Stimulated activated CD4-positive, alpha-beta T cell treated with anti-CD3 and anti-CD28 coated beads, Interleukin-1b, Interleukin-23, amount 100 ng/mL, for 1 hour (primary cell): Measurements from ENCODE around the gene PLA2G3.

Source experiments
- DNase-seq, 2 donors: peaks; one replicate each; pipeline ENCODE4 v3.0.0-alpha.2; 2020; ENCODE audit warnings: low read depth in 2 of 2

PLA2G3 gene

GRCh38 chr22:31148488-31148887 lies 8.2 kb upstream of the PLA2G3 start:
- DNase-seq, result no peak

DNA sequence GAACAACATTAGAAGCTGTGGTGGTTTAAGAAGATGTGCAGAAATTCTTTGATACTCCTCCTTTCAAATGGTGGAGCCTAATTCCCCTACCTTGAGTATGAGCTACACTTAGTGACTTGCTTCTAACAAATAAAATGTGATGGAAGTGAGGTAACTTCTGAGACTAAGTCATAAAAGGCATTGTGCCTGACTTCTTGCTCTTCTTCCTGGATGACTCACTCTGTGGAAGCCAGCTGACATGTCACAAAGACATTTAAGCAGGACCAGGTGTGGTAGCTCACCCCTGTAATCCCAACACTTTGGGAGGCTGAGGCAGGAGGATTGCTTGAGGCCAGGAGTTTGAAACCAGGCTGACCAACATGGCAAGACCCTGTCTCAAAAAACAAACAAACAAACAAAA lies 3.9 kb upstream of the PLA2G3 start:
- no peak for DNase-seq

- no peak for DNase-seq
Measured at GRCh38 chr22:31143537-31143936, 3.2 kb upstream of the PLA2G3 start.

DNA sequence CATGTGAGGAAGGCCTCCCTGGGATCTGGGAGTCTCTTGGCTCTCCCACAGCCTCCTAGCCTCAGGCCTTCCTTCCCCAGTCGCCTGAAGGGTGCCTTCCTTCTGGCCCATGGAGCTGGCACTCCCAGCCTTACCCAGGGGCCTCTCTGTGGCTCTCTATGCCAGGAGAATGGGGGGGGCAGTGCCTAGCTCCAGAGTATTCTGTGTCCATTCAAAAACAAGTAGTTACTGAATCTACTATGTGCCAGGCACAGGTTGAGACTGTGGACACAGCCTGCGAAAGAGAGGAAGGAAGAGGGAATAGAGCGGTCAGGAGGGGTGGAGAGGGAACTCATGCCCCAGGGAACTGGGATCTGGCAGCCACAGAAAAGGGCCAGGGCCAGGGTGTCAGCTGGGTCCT lies 2.7 kb upstream of the PLA2G3 start:
- no peak for DNase-seq

DNA sequence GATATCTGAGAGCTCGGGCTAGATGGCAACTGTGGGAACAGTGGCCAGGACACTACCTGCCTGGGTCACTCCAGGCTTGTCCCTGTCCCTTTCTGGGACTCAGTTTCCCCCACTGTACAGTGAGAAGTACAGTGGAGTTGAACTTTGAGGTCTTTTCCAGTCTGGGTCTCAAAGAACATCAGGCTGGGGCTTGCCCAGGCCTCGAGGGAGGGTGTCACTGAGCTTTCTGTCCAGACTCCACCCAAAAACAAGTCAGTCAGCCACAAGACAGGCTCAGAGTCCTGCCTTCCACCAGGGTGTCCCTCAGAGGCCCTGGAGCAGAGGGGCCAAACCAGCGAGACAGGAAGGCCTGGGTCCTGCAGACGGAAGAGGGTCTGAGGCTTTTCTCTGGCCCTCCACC lies 2.0 kb upstream of the PLA2G3 start:
- no peak for DNase-seq

- DNase-seq, result no peak
Measured at GRCh38 chr22:31141551-31141950, 1.2 kb upstream of the PLA2G3 start.

GRCh38 chr22:31140746-31141145 lies 438 bp upstream of the PLA2G3 start:
- no peak for DNase-seq

GRCh38 chr22:31139066-31139465 lies 1.2 kb downstream of the PLA2G3 start:
- no peak for DNase-seq

DNA sequence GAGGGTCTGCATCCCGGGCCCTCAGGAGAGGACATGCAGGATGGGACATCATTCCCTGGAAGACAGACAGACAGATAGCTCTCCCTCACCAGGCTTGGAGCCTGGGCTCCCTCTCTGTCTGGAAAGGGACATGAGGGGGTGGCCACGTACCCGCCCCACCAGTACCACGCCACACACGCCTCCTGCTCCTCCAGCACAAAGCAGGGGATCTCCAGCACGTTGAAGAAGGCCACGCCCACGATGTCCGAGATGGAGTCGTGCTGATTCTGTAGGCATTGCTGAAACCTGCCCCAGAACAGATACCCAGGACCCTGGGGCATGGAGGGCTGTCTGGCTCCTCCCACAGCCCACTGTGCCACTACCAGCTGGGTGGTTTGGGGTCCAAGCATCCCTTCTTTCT lies 2.2 kb downstream of the PLA2G3 start:
- DNase-seq, result no peak

DNA sequence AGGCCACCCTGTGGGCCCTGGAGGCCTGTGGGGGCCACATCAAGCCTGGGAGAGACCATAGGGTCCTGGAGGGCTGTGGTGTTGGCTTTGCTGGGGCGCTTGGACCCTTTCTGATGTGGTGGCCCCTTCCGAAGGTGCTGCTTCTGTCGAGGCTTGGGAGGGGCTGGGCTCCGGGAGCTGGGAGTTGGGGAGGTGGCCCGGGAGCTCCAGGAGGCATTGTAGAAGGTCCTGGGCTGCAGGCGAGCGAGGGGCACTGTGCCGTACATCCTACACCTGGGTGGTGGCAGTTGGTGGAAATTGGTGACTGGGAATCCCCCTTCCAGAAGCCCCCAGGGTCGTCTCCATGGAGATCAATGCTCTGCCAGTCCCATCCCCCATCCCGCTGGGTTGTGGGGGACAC lies 2.6 kb downstream of the PLA2G3 start:
- DNase-seq, result no peak

DNA sequence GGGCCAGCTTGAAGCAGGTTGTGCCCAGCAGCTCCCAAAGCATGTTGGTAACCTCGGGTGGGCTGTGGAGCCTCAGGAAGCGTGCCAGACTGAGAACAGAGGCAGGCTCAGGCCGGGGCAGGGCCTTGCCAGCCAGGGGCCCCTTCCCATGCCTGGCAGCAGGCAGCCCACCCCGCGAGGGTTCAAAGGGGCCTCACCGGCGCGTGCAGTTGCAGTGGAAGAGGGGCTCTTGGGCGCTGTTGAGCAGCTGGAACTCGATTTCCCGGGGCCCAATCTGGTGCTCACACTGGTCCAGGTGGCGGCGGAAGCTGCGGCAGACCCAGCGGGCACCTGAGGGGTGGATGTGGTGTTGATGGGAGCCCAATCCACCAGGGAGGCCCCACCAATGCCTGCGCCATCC lies 3.6 kb downstream of the PLA2G3 start:
- no peak for DNase-seq

DNA sequence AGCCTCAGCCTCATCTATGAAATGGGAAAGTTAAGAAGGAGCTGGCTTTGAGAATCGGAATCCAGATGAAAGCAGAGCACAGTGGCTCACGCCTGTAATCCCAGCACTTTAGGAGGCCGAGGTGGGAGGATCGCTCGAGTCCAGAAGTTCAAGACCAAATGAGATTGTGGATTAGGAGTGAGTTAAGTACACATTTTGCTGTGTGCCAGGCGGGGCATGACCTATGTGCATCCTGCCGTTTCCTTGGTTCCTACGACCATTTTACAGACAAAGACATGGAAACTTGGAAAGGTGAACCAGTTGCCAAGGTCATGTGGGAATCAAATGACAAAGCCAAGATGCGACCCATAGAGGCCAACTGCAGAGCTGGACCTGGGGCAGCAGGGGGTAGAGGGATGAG lies 4.2 kb downstream of the PLA2G3 start:
- no peak for DNase-seq

DNA sequence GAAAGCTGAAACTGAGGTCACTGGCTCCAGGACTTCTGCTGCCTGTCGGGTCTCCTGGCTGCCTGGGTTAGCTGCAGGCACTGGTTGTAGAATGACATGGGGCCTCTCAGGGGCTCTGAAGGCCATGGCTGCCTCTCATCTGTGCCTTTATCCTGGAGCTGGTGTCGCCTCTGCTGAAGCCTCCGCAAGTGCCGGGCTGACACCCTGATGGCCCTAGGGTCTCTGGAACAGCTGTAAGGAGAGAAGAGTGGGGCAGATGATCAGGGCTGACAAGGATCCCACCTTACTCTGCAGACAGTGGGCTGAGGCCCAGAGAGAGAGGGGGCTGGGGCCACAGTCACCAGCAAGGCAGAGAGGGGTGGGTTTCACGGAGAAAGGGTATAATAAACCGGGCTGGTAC lies 4.6 kb downstream of the PLA2G3 start:
- DNase-seq, result no peak

DNA sequence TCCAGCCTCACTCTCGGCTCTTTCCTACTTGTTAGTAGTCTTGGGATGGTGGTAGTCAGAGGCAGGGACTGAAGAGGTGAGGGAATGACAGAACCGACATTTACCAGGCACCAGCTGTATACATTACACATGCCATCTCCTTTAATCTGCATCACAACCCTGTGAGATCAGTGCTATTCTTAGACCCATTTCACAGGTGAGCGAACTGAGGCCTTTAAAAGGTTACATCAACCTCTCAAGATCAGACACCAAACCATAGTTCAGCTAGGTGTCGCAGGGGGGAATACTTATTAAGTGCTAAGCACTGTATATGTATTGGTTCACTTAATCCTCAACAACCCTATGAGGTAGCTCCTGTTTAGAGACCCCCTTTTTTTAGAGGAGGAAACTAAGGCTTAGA lies 5.6 kb downstream of the PLA2G3 start:
- no peak for DNase-seq

DNA sequence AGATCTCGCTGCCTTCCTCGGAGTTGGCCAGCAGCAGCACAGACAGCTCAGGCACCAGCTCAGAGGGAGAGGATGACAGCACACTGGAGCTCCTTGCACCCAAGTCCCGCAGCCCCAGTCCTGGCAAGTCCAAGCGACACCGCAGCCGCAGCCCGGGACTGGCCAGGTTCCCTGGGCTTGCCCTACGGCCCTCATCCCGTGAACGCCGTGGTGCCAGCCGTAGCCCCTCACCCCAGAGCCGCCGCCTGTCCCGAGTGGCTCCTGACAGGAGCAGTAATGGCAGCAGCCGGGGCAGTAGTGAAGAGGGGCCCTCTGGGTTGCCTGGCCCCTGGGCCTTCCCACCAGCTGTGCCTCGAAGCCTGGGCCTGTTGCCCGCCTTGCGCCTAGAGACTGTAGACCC lies 6.4 kb downstream of the PLA2G3 start:
- DNase-seq, result no peak

DNA sequence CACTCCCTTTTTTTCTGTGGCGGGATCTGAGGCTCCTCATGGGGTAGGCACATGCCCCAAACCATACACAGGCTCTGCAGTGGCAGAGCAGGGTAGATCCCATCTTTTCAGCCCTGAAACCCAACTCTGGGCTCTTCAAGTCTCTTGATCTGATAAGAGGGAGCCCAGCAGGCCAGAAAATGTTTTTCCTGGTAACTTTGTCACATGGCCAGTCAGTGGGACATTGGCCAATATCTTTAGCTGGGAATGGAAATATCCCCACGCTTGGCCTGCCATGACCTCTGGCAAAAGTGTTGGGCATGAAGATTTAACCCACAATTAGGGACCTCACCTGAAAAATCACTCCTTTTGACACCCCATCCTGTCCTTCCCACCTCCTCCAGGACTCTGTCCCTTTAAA lies 9.4 kb downstream of the PLA2G3 start:
- no peak for DNase-seq

- DNase-seq, result no peak
Measured at GRCh38 chr22:31128156-31128555, 12.2 kb downstream of the PLA2G3 start.

GRCh38 chr22:31127181-31127772 lies 13.0 kb downstream of the PLA2G3 start:
- no peak for DNase-seq

GRCh38 chr22:31126869-31127175 lies 13.5 kb downstream of the PLA2G3 start:
- DNase-seq, result no peak

DNA sequence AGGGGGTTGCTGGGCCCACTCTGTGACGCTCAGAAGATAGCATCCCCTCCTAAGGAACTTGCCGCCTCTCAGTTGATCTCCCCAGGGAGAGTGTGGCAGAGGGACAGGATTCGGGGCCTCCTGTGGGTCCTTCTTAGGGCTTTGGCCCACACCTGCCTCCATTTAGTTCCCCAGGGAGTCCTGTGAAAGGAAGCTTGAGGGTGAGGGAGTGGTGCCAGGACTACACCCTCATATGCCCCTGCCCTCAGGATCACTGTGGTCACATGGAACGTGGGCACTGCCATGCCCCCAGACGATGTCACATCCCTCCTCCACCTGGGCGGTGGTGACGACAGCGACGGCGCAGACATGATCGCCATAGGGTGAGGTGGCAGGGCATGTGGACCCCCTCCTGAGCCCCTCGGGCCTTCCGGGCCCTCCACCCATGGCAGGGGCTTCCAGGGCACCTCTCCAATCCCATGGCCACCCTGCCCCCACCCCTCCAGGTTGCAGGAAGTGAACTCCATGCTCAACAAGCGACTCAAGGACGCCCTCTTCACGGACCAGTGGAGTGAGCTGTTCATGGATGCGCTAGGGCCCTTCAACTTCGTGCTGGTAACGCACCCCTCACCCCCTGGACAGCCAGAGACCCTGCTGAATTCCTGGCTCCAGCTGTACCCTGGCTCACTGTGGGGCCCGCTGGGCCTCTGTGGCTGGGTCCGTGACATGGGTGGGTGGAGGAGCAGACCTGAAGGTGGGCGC lies 14.0 kb downstream of the PLA2G3 start:
- no peak for DNase-seq

- no peak for DNase-seq
Measured at GRCh38 chr22:31125521-31126117, 14.7 kb downstream of the PLA2G3 start.

DNA sequence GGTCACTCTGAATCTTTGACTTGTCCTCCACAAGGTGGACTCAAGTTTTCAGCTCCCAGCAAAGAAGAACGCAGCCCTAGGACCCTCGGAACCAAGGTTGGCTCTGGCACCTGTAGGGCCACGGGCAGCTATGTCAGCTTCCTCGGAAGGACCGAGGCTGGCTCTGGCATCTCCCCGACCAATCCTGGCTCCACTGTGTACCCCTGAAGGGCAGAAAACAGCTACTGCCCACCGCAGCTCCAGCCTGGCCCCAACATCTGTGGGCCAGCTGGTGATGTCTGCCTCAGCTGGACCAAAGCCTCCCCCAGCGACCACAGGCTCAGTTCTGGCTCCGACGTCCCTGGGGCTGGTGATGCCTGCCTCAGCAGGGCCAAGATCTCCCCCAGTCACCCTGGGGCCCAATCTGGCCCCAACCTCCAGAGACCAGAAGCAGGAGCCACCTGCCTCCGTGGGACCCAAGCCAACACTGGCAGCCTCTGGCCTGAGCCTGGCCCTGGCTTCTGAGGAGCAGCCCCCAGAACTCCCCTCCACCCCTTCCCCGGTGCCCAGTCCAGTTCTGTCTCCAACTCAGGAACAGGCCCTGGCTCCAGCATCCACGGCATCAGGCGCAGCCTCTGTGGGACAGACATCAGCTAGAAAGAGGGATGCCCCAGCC lies 15.4 kb downstream of the PLA2G3 start:
- DNase-seq, result no peak

DNA sequence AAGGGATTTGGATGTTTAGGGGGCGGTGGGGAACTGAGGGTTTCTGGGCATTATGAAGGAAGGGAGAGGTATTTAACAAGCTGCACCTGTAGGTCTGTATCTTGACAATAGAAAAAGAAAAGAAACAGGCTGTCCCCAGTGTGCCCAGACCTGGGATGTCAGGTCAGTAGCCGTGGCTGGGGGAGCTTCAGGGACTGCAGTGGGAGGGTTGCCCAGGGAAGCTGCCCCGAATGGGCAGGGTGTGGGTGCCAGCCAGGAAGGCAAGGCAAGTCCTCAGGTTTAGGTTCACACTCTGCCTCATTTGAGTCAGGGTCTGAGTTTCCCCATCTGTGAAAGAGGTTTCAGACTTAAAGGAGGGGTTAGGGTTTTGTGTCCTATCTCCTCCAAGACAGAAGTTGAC lies 16.0 kb downstream of the PLA2G3 start:
- DNase-seq, result no peak
